HG03159 (cell line): ENCODE measurements around the gene TSPO2.
"Not testable (repeated sequence)": the region's sequence is repeated elsewhere in the genome, so short reads cannot be mapped to it uniquely, and the experiment has no call there.

Source experiments
- ATAC-seq: cut with Tn5 transposase; IDR thresholded peaks from one replicate; pipeline ENCODE4 v1.9.1; 2021; ENCODE audit warnings: mild to moderate bottlenecking, moderate library complexity; ENCODE audit not compliant: unreplicated experiment

The TSPO2 gene

DNA sequence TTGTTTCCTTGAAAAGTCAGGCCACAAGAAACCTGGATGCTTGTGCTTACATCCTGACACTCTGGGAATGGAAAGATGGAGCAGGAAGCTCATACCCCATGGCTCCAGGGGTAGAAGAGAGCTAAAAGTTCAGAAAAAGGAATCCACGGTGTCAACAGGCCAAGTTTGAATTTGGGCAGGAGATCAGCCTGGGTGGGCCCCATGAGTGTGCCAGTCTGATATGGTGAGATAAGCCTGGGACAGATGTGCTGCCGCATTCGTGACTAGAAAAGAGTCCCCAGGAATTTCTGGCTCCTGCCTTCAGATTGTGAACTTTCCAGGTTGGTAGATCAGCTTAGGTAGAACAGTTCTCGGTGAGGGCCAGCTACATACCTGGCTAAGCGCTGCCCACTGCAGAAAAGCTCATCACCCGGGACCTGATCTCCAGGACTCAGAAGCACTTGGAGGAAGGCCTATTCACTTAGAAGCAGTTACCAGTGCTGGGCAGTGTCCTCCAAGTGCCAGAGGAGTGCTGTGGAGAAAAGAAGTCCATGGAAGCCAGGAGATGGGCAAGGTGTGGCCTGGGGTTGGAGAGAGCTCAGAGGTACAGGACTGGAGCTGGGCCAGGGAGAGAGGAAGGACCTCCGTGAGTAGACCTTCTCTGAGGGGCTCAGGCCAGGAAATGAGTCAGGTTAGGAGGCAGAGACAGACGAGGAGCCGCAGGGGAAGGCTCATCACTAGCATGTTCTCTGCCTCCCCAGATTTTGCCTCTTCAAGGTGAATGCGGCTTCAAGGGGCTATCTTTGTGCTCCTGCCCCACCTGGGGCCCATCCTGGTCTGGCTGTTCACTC is at the start of gene TSPO2:
Gene TSPO2 (plus strand): TSS at position 242 of the 830 bp plus-strand sequence. CDS start 519 bp downstream, at position 761.
- no peak for ATAC-seq

- ATAC-seq, result no peak
Observed at GRCh38 chr6:40992746-40993145, 49.5 kb upstream of the TSPO2 start.

GRCh38 chr6:40996591-40997233 is 45.6 kb upstream of the TSPO2 start:
- no peak for ATAC-seq

DNA sequence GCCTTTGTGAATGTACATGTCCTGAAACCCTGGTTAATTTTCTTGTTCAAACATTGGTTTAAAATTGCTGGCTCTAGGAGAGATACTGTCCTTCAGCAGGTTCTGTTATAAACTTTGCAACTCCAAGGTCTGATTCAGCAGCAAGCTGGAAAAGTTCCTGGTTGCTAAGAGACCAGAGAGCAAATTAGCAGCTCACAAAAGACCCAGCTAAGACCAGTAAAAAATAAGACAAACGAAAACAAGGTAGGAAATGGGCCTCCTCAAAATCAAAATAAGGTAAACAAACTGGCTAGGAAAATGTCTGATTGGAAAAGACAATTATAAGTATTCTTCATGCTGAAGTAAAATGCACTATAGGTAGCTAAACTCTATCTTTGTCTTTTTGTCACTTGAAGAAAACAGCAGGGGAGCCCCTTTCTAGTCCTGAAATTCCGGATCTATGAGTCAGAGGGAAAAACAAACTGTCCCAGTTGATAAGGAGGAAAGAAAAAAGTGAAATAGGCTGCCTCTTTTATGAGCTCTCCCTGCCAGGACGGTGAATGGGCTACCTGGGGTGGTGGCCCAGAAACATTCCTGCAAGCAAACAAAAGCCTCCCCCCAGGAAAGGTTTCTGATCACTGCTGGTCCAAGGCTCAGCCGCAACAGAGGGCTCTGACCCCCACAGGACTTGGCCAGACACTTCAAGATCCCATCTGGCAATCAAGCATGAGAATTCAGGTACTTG is 44.9 kb upstream of the TSPO2 start:
- ATAC-seq, result no peak

DNA sequence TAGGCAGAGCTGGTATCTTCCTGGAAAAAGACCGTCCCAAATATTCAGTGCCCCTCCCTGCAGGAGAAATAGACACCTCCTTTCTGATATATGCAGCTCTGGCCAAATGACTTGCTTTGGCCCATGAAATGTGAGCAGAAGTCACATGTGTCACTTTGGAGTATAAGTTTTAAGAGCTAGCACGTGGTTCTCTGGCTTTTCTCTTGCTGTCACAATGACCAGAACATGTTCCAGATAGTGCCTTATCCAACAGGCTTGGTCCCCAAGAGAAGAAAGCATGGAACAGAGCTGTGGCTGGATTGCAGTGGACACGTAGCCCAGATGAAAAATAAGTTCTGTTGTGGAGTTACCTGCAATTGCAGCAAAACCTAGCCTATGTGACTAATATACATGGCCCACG is 43.6 kb upstream of the TSPO2 start:
- ATAC-seq, result no peak

- peak; percentile 50 for ATAC-seq
Observed at GRCh38 chr6:40999569-40999968, 42.7 kb upstream of the TSPO2 start.

- no peak for ATAC-seq
Observed at GRCh38 chr6:41000248-41000647, 42.0 kb upstream of the TSPO2 start.

- no peak for ATAC-seq
Observed at GRCh38 chr6:41002168-41002567, 40.1 kb upstream of the TSPO2 start.

GRCh38 chr6:41006217-41006616 is 36.0 kb upstream of the TSPO2 start:
- ATAC-seq, result not testable (repeated sequence)

DNA sequence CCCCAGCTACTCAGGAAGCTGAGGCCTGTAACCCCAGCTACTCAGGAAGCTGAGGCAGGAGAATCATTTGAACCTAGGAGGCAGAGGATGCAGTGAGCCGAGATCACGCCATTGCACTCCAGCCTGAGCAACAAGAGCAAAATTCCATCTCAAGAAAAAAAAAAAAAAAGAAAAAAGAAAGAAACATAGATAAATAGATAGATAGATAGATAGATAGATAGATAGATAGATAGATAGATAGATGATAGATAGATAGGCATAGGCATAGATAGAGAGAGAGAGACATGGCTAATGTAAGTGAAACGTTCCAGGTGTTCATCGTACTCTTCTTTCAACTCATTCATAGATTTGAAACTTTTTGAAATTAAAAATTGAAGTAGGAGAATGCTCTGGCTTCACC is 35.3 kb upstream of the TSPO2 start:
- ATAC-seq, result not testable (repeated sequence)

DNA sequence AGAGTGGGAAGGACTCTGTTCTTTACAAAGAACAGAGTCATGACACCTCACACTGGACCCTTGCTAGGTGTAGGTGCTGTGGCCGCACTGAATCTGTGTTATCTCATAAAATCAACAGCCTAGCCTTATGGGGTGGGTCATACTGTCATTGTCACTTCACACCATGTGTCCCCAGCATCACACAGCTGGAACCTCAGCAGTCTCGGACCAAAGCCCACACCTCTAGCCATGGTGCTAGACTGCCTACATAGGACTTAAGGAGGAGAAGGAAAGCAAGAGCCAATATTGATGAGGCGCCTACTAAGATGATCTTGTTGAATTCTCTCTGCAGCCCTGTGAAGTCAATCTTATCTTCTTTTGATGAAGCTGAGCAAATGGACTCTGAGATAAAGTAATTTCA is 34.3 kb upstream of the TSPO2 start:
- ATAC-seq, result no peak

DNA sequence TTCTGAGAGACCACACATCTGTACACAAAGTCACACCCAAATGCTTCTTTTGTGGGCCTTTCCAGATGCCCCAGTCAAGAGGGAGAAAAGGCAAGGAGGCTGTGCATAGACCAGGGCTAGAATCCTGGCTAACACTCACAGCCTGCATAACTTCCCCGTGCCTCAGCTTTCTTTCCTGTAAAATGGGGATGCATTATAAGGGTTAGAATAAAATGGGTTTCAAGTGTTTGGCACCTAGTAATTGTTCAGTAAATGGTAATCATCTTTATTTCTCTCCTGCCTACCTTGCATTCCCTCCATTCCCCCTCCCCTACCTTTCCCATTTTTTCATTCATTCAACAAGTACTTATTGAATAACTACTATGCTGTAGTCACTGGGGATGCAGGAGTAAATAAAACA is 32.6 kb upstream of the TSPO2 start:
- no peak for ATAC-seq

DNA sequence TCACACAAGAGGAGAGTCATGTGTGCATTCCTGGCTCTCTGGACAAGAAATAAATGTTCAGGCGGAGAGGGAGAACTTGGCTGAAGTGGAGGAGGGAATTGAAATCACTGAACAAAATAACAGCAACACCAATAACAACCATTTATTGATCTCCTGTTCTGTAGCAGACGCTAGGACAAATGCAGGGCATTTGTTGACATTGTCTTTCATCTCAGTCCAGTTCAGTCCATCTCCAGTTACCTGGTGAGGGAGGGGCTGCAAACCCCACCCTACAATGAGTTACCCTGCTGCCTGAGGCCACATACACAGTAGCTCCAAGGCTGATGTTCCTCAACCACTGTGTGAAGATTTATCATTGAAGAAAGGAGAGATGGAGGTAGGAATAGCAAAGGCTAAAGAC is 30.6 kb upstream of the TSPO2 start:
- no peak for ATAC-seq

DNA sequence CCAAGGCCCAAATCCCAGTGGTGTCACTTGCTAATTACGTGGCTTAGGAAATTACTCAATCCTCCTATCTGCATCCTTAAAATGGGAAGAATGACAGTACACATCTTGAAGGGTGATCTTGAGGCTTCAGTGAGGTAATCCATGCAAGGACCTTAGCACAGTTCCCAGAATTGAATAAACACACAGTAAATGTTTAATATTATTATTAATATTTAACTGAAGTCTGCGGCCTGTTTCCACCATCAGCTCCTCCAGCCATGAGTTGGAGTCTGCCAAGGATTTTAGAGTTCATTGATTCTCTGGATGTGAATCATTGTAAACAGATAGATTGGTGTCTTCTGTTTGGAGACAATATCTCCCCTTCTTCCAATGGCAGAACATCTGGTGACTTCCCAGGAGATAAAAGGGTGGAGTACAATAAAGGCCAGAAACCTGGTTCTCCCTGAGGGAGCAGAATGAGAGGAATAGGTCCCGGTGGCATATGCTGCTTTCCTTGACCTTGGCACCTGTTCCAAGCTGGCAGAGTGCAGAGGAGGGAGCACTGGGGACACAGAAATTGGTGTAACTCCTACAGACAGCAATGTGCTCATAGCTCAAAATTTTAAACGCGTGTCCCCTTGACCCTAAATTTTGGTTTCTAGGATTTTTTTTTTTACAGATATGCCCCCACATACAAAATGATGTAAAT is 28.7 kb upstream of the TSPO2 start:
- no peak for ATAC-seq

- no peak for ATAC-seq
Observed at GRCh38 chr6:41014780-41015179, 27.5 kb upstream of the TSPO2 start.

DNA sequence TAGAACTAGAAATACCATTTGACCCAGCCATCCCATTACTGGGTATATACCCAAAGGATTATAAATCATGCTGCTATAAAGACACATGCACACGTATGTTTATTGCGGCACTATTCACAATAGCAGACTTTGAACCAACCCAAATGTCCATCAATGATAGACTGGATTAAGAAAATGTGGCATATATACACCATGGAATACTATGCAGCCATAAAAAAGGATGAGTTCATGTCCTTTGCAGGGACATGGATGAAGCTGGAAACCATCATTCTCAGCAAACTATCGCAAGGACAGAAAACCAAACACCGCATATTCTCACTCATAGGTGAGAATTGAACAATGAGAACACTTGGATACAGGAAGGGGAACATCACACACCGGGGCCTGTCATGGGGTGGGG is 26.4 kb upstream of the TSPO2 start:
- ATAC-seq, result not testable (repeated sequence)

DNA sequence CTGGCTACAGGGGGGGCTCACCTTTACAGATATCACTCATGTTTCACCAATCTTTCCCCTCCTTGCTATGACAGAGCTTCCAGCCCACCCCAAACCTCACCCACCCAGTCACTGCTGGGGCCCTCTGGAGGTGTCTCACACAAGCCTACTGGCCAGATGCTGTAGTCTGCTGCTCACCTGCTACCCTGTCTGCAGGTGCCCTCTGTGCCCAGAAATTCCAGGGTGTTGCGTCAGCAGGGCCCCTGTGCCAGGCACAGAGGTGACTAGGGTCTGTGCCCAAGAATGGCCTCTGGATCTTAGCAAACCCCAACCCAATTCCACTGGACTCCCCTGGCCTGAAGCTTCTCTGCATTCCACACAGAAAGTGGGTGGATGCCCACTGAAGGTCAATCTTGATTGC is 24.6 kb upstream of the TSPO2 start:
- ATAC-seq, result no peak

- no peak for ATAC-seq
Observed at GRCh38 chr6:41021832-41022231, 20.4 kb upstream of the TSPO2 start.

- ATAC-seq, result no peak
Observed at GRCh38 chr6:41022294-41022693, 20.0 kb upstream of the TSPO2 start.

DNA sequence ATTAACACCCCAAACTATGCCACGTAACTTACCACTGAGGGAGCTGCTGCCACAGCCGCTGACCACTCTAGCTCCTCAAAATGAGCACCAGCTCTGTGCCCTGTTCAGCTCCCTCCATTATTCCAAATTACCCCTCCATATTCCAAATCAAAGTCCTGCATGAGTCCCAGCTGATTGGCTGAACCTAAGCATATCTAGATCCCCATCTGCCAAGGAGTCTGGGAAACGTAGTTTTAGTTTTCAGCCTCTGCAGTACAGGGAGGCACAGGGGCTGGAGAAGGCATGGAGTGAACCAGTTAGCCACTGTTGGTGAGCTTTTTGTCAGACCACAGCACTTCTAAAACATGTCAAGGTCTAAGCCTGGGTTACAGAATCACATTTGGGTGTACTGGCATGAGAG is 19.2 kb upstream of the TSPO2 start:
- no peak for ATAC-seq

DNA sequence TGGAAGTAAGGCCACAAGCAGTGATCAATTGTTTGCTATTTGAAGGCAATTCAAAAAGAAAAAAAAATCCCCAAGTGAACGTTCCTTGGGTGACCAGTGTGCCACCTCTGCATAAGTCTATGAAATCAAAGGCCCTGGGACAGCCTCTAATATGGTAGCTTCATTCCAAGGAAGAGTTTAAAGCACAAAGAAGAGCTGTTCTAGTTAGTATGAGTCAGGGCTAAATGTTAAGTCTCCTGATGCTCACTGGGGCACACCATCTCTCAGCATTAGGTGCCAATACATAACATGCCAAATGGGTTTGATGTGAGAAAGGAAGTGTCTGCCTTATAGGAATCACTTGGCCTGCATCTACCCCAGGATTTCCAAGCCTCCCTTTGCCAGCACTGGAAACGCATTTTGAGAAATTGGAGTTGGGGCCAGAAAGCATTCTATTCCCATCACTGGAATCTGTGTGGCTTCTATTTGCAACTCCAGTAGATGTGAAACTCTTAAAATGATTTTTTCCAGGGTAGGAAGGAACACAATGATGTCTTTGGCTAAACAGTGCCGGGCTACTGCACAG is 16.2 kb upstream of the TSPO2 start:
- ATAC-seq, result no peak
